OCI-LY1 (cell line): ENCODE data around the gene CD2AP.

Experiments used
- EZH2 ChIP-seq: fragments of 200-600 bp; sonication (generic), shearing (Covaris generic); IDR thresholded peaks from 2 replicates; pipeline ENCODE4 v1.8.0; 2017; ENCODE audit warnings: borderline replicate concordance, mixed run types, mild to moderate bottlenecking, antibody characterized with exemption, low read length, moderate library complexity, mixed read lengths
- TF ChIP-seq, protein P1 (sequence below): fragments of 200-600 bp; sonication (generic), shearing (Covaris generic); IDR thresholded peaks from 2 replicates; pipeline ENCODE4 v1.5.1; 2017; ENCODE audit warnings: mild to moderate bottlenecking, antibody characterized with exemption, low read length, moderate library complexity, mixed read lengths

DNA sequence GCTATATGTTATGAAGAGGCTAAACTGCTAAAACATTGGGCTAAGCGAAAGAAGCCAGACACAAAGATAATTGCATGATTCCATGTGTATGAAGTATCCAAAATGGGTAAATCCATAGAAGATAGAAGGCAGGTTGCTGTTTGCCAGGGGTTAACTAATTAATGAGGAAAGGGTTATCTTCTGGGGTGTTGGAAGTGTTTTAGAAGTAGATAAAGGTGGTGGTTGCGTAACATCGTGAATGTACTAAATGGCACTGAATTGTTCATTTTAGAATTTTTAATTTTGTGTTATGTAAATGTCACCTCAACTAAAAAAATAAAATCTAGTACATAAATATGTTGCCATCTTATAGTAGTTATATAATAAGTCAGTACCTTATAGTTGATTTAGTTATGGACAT is 116.4 kb downstream of the CD2AP start:
- TF ChIP-seq, protein P1, sequence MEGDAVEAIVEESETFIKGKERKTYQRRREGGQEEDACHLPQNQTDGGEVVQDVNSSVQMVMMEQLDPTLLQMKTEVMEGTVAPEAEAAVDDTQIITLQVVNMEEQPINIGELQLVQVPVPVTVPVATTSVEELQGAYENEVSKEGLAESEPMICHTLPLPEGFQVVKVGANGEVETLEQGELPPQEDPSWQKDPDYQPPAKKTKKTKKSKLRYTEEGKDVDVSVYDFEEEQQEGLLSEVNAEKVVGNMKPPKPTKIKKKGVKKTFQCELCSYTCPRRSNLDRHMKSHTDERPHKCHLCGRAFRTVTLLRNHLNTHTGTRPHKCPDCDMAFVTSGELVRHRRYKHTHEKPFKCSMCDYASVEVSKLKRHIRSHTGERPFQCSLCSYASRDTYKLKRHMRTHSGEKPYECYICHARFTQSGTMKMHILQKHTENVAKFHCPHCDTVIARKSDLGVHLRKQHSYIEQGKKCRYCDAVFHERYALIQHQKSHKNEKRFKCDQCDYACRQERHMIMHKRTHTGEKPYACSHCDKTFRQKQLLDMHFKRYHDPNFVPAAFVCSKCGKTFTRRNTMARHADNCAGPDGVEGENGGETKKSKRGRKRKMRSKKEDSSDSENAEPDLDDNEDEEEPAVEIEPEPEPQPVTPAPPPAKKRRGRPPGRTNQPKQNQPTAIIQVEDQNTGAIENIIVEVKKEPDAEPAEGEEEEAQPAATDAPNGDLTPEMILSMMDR: no peak
- TF ChIP-seq EZH2: no peak
